GM23338 (cell line): ENCODE results near the gene ZNF441. TPM values are rescaled to one million over a fixed set of nuclear protein-coding genes. Genes with fewer than 3 reads are reported as not detected.

ENCODE experiments used
- ATAC-seq: fragments of 200-7000 bp; cut with Tn5 transposase; 3 replicates; pipeline ENCODE4 v1.9.1; 2020
- DNase-seq: peaks from one replicate; pipeline ENCODE4 v3.0.0-alpha.2; 2015; ENCODE audit warnings: low spot score
- H2AFZ ChIP-seq: fragments of 200-600 bp; sonication (generic); 2 replicates; pipeline ENCODE4 v1.8.0; 2016; ENCODE audit warnings: antibody characterized with exemption, mild to moderate bottlenecking, moderate library complexity
- H3F3A ChIP-seq: fragments of 200-600 bp; sonication (generic); replicated peaks from 2 replicates; pipeline ENCODE4 v1.8.0; 2017; ENCODE audit warnings: antibody characterized with exemption, mixed run types, low read depth
- H3K27ac ChIP-seq: fragments of 200-600 bp; sonication (generic); 2 replicates; pipeline ENCODE4 v1.6.1; 2016; ENCODE audit warnings: low read depth
- H3K27me3 ChIP-seq: fragments of 200-600 bp; sonication (generic); 2 replicates; pipeline ENCODE4 v1.8.0; 2016; ENCODE audit warnings: mild to moderate bottlenecking, mixed run types, moderate library complexity; ENCODE audit not compliant: insufficient read depth
- H3K36me3 ChIP-seq: fragments of 200-600 bp; sonication (generic); 2 replicates; pipeline ENCODE4 v1.8.0; 2016; ENCODE audit warnings: mild to moderate bottlenecking; ENCODE audit not compliant: insufficient read depth
- H3K4me1 ChIP-seq: fragments of 200-600 bp; sonication (generic); 2 replicates; pipeline ENCODE4 v1.8.0; 2016; ENCODE audit warnings: mild to moderate bottlenecking, moderate library complexity; ENCODE audit not compliant: insufficient read depth
- H3K4me2 ChIP-seq: fragments of 200-600 bp; sonication (generic); 2 replicates; pipeline ENCODE4 v1.7.1; 2017; ENCODE audit warnings: mixed run types
- H3K4me3 ChIP-seq: fragments of 200-600 bp; sonication (generic); 2 replicates; pipeline ENCODE4 v1.6.1; 2016; ENCODE audit warnings: mixed run types
- H3K79me2 ChIP-seq: fragments of 200-600 bp; sonication (generic); replicated peaks from 2 replicates; pipeline ENCODE4 v1.8.0; 2017; ENCODE audit warnings: mild to moderate bottlenecking; ENCODE audit not compliant: insufficient read depth
- H3K9me2 ChIP-seq: fragments of 200-600 bp; sonication (generic); 2 replicates; pipeline ENCODE4 v1.8.0; 2017; ENCODE audit not compliant: insufficient read depth
- H4K20me1 ChIP-seq: fragments of 200-600 bp; sonication (generic); replicated peaks from 2 replicates; pipeline ENCODE4 v1.8.0; 2017; ENCODE audit warnings: mild to moderate bottlenecking; ENCODE audit not compliant: insufficient read depth
- H3K27ac Mint-ChIP-seq: 2 replicates; pipeline ENCODE4 v1.8.0; 2020; ENCODE audit warnings: inconsistent platforms, mild to moderate bottlenecking, moderate library complexity, mixed read lengths
- H3K27me3 Mint-ChIP-seq: 3 replicates; pipeline ENCODE4 v1.8.0; 2022; ENCODE audit warnings: low read depth, mild to moderate bottlenecking, moderate library complexity, mixed read lengths, inconsistent platforms; ENCODE audit not compliant: insufficient read depth, poor library complexity
- H3K36me3 Mint-ChIP-seq: 3 replicates; pipeline ENCODE4 v1.8.0; 2021; ENCODE audit warnings: low read depth, mild to moderate bottlenecking, inconsistent platforms, moderate library complexity, mixed read lengths
- H3K4me1 Mint-ChIP-seq: 3 replicates; pipeline ENCODE4 v1.8.0; 2020; ENCODE audit warnings: mild to moderate bottlenecking, inconsistent platforms, mixed read lengths
- H3K4me3 Mint-ChIP-seq: 3 replicates; pipeline ENCODE4 v1.8.0; 2021; ENCODE audit warnings: moderate library complexity, mild to moderate bottlenecking, inconsistent platforms, mixed read lengths
- H3K9me3 Mint-ChIP-seq: 3 replicates; pipeline ENCODE4 v1.8.0; 2020; ENCODE audit warnings: moderate library complexity, mild to moderate bottlenecking, inconsistent platforms, mixed read lengths
- EZH2 ChIP-seq: fragments of 200-600 bp; sonication (generic); IDR thresholded peaks from one replicate; pipeline ENCODE4 v1.8.0; 2017; ENCODE audit warnings: antibody characterized with exemption, mild to moderate bottlenecking, low read depth; ENCODE audit not compliant: unreplicated experiment
- EZH2phosphoT487 ChIP-seq: fragments of 200-600 bp; sonication (generic); IDR thresholded peaks from one replicate; pipeline ENCODE4 v1.8.1; 2018; ENCODE audit warnings: antibody characterized with exemption; ENCODE audit not compliant: unreplicated experiment
- NANOG ChIP-seq: IDR thresholded peaks from 2 replicates; pipeline ENCODE4 v1.6.1; 2016; ENCODE audit warnings: antibody characterized with exemption, borderline replicate concordance
- STAT1 ChIP-seq: IDR thresholded peaks from one replicate; pipeline ENCODE4 v1.6.1; 2016; ENCODE audit warnings: antibody characterized with exemption; ENCODE audit not compliant: unreplicated experiment
- polyA plus RNA-seq: library from polyadenylated mRNA; unstranded; fragments of >200 nt; fragmentation: Nextera tagmentation; extraction: Ambion mirVana; gene quantifications from 2 replicates; pipeline ENCODE4 v1.2.1, GENCODE V29; 2016
- total RNA-seq: library from RNA; depleted of rRNA; stranded (reverse); fragments of >200 nt; shearing (Covaris generic); gene quantifications from 2 replicates; pipeline ENCODE4 v1.2.3, GENCODE V29; 2014; rRNA removed
- TF ChIP-seq, protein P1 (sequence below): IDR thresholded peaks from 2 replicates; pipeline ENCODE4 v1.6.1; 2016; ENCODE audit warnings: antibody characterized with exemption
- TF ChIP-seq, protein P2 (sequence below), 2 experiments: fragments of 200-600 bp in 1 of 2; sonication (generic) in 1 of 2; conservative IDR thresholded peaks; 2 replicates each; pipeline versions ENCODE4 v1.5.1 to v1.6.1; 2016 to 2017; ENCODE audit warnings: antibody characterized with exemption in 2 of 2, low read depth in 2 of 2, mild to moderate bottlenecking in 2 of 2, moderate library complexity in 1 of 2

ZNF441 gene
- total and polyA plus RNA-seq, 2 experiments from 2014 or later: 0.40 to 0.52 TPM

DNA sequence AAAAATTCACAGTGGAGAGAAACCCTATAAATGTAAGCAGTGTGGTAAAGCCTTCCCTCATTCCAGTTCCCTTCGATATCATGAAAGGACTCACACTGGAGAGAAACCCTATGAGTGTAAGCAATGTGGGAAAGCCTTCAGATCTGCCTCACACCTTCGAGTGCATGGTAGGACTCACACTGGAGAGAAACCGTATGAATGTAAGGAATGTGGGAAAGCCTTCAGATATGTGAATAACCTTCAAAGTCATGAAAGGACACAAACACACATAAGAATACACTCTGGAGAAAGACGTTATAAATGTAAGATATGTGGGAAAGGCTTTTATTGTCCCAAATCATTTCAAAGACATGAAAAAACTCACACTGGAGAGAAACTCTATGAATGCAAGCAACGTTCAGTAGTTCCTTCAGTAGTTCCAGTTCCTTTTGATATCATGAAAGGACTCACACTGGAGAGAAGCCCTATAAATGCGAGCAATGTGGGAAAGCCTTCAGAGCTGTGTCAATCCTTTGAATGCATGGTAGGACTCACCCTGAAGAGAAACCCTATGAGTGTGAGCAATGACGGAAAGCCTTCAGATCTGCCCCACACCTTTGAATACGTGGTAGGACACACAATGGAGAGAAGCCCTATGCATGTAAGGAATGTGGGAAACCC lies 65.6 kb downstream of the ZNF441 start (continued):
- TF ChIP-seq EZH2 (no peak), STAT1 (no peak), NANOG (no peak), EZH2phosphoT487 (no peak)
- TF ChIP-seq, protein P1, sequence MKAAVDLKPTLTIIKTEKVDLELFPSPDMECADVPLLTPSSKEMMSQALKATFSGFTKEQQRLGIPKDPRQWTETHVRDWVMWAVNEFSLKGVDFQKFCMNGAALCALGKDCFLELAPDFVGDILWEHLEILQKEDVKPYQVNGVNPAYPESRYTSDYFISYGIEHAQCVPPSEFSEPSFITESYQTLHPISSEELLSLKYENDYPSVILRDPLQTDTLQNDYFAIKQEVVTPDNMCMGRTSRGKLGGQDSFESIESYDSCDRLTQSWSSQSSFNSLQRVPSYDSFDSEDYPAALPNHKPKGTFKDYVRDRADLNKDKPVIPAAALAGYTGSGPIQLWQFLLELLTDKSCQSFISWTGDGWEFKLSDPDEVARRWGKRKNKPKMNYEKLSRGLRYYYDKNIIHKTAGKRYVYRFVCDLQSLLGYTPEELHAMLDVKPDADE: no peak
- TF ChIP-seq, protein P2, sequence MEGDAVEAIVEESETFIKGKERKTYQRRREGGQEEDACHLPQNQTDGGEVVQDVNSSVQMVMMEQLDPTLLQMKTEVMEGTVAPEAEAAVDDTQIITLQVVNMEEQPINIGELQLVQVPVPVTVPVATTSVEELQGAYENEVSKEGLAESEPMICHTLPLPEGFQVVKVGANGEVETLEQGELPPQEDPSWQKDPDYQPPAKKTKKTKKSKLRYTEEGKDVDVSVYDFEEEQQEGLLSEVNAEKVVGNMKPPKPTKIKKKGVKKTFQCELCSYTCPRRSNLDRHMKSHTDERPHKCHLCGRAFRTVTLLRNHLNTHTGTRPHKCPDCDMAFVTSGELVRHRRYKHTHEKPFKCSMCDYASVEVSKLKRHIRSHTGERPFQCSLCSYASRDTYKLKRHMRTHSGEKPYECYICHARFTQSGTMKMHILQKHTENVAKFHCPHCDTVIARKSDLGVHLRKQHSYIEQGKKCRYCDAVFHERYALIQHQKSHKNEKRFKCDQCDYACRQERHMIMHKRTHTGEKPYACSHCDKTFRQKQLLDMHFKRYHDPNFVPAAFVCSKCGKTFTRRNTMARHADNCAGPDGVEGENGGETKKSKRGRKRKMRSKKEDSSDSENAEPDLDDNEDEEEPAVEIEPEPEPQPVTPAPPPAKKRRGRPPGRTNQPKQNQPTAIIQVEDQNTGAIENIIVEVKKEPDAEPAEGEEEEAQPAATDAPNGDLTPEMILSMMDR (conservative IDR thresholded peaks at IDR 0.05; ENCODE audit: low read depth in 2 of 2): no peak

DNA sequence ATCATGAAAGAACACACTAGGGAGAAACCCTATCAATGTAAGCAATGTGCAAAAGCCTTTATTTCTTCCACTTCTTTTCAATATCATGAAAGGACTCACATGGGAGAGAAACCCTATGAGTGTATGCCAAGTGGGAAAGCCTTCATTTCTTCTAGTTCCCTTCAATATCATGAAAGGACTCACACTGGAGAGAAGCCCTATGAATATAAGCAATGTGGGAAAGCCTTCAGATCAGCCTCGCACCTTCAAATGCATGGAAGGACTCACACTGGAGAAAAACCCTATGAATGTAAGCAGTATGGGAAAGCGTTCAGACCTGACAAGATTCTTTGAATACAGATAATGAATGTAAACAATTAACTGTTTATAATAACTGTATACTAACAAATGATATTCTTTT lies 66.7 kb downstream of the ZNF441 start:
- TF ChIP-seq, protein P1: no peak
- TF ChIP-seq EZH2phosphoT487 (no peak), EZH2 (no peak)
- TF ChIP-seq, protein P2 (conservative IDR thresholded peaks at IDR 0.05; ENCODE audit: low read depth in 2 of 2): no peak
- no peak for ATAC-seq
- Histone ChIP-seq H4K20me1 (no peaks in the 10 kb centered on the region), H3K27ac (no peak overlapping the region), H3K4me2 (no peak overlapping the region), H3K4me1 (no peaks in the 10 kb centered on the region), H3K4me3 (no peak overlapping the region), H2AFZ (no peak overlapping the region), H3K79me2 (no peaks in the 10 kb centered on the region), H3F3A (no peaks in the 10 kb centered on the region), H3K36me3 (peaks cover 22% of the 10 kb centered on the region), H3K9me2 (no peaks in the 10 kb centered on the region), H3K27me3 (no peaks in the 10 kb centered on the region)
- no peak for DNase-seq
- peaks cover 98% of the 10 kb centered on the region for H3K9me3 Mint-ChIP-seq
- H3K27me3 Mint-ChIP-seq: peaks cover 5% of the 10 kb centered on the region
- no peaks in the 10 kb centered on the region for H3K4me1 Mint-ChIP-seq
- peaks cover 31% of the 10 kb centered on the region for H3K36me3 Mint-ChIP-seq
- H3K4me3 Mint-ChIP-seq: no peak overlapping the region
- H3K27ac Mint-ChIP-seq: no peak overlapping the region

Other genes with a start within 250 kb of the ZNF441 start
- 61.1 and 66.5 TPM in 2 replicates for gene ECSIT, start 237.9 kb upstream of the ZNF441 start, total RNA-seq
- 36.6 and 42.7 TPM in 2 replicates for gene ECSIT, start 237.9 kb upstream of the ZNF441 start, polyA plus RNA-seq
- gene CNN1, start 228.1 kb upstream of the ZNF441 start, total RNA-seq: 17.0 and 20.9 TPM in 2 replicates
- 13.3 and 22.7 TPM in 2 replicates for gene CNN1, start 228.1 kb upstream of the ZNF441 start, polyA plus RNA-seq
- gene ELOF1, start 207.8 kb upstream of the ZNF441 start, total RNA-seq: 50.3 and 73.3 TPM in 2 replicates
- gene ELOF1, start 207.8 kb upstream of the ZNF441 start, polyA plus RNA-seq: 98.0 and 103 TPM in 2 replicates
- 12.4 and 12.8 TPM in 2 replicates for gene ACP5, start 189.4 kb upstream of the ZNF441 start, total RNA-seq
- gene ACP5, start 189.4 kb upstream of the ZNF441 start, polyA plus RNA-seq: 5.6 and 6.7 TPM in 2 replicates
- 12.9 and 15.4 TPM in 2 replicates for gene ZNF627, start 169.5 kb upstream of the ZNF441 start, total RNA-seq
- 7.7 and 9.0 TPM in 2 replicates for gene ZNF627, start 169.5 kb upstream of the ZNF441 start, polyA plus RNA-seq
- 3.0 and 7.1 TPM in 2 replicates for gene ZNF823, start 28.1 kb upstream of the ZNF441 start, total RNA-seq
- 1.0 and 1.3 TPM in 2 replicates for gene ZNF823, start 28.1 kb upstream of the ZNF441 start, polyA plus RNA-seq
- gene ZNF491, start 31.5 kb downstream of the ZNF441 start, total RNA-seq: 1.1 and 1.3 TPM in 2 replicates
- 0.32 and 0.61 TPM in 2 replicates for gene ZNF491, start 31.5 kb downstream of the ZNF441 start, polyA plus RNA-seq
- gene ZNF440, start 47.3 kb downstream of the ZNF441 start, total RNA-seq: 6.1 and 9.3 TPM in 2 replicates
- gene ZNF440, start 47.3 kb downstream of the ZNF441 start, polyA plus RNA-seq: 2.3 and 2.5 TPM in 2 replicates
- 6.6 and 11.7 TPM in 2 replicates for gene ZNF439, start 81.7 kb downstream of the ZNF441 start, total RNA-seq
- gene ZNF439, start 81.7 kb downstream of the ZNF441 start, polyA plus RNA-seq: 3.5 and 4.5 TPM in 2 replicates
- 42.3 and 60.4 TPM in 2 replicates for gene ZNF69, start 120.8 kb downstream of the ZNF441 start, total RNA-seq
- 13.5 and 15.8 TPM in 2 replicates for gene ZNF69, start 120.8 kb downstream of the ZNF441 start, polyA plus RNA-seq
- gene ZNF700, start 158.1 kb downstream of the ZNF441 start, total RNA-seq: 9.3 and 13.6 TPM in 2 replicates
- gene ZNF700, start 158.1 kb downstream of the ZNF441 start, polyA plus RNA-seq: 4.5 and 6.0 TPM in 2 replicates
- gene ZNF763, start 198.0 kb downstream of the ZNF441 start, total RNA-seq: 0.87 and 2.2 TPM in 2 replicates
- 0.61 and 1.7 TPM in 2 replicates for gene ZNF763, start 198.0 kb downstream of the ZNF441 start, polyA plus RNA-seq